Left lobe of liver (tissue), 2 donors: ENCODE measurements around the gene MRPS26. TPM values are rescaled to one million over a fixed set of nuclear protein-coding genes. Genes with fewer than 3 reads are reported as not detected.
A peak's percentile ranks its signal among the peaks of the same experiment; 100 is the strongest.
"Not testable (repeated sequence)": the region's sequence is repeated elsewhere in the genome, so short reads cannot be mapped to it uniquely, and the experiment has no call there.

Experiments
- ATAC-seq: fragments of 200-7000 bp; cut with Tn5 transposase; one replicate; pipeline ENCODE4 v1.9.1; 2020; ENCODE audit warnings: mild to moderate bottlenecking, moderate library complexity
- DNase-seq: peaks from one replicate; pipeline ENCODE4 v3.0.0-alpha.2; 2020; ENCODE audit warnings: low spot score
- total RNA-seq: library from RNA; stranded (reverse); gene quantifications from one replicate; pipeline ENCODE4 v1.2.1, GENCODE V29; 2021
- donor health status: DM: no; HTN: no; CAD: no; lungs with moderate emphysema.
- donor health status: DM: no; HTN: yes; CAD: no.

Gene MRPS26
- total RNA-seq, 1 donor from 2014 or later = 48.3 TPM

GRCh38 chr20:3072530-3073250 is 26.8 kb downstream of the MRPS26 start:
- ATAC-seq (peak; percentile 8), DNase-seq (no peak)

- DNase-seq, ATAC-seq: not testable (repeated sequence)
Measured at GRCh38 chr20:3073251-3073643, 27.4 kb downstream of the MRPS26 start.

DNA sequence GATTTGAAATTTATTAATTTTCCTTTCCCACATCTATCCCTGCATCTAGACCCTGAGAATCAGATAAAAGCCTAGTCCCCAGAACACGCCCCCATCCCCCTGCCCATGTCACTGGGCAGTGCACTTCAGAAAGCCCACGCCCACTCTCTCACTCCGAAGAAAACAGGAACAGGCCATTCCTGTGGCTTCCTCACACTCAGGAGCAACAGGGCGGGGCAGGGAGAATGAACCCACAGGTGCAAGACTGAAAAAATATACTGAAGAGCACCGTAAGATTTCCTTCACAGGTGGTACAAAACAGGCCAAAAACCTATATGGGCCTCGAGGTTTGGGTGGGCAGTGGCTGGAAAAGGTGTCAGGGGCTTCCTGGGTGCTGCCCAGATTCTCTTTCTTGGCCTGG is 29.0 kb downstream of the MRPS26 start:
- DNase-seq = no peak
- no peak for ATAC-seq

GRCh38 chr20:3075315-3075714 is 29.5 kb downstream of the MRPS26 start:
- DNase-seq, ATAC-seq: not testable (repeated sequence)

GRCh38 chr20:3077618-3078134 is 31.8 kb downstream of the MRPS26 start:
- ATAC-seq = no peak

DNA sequence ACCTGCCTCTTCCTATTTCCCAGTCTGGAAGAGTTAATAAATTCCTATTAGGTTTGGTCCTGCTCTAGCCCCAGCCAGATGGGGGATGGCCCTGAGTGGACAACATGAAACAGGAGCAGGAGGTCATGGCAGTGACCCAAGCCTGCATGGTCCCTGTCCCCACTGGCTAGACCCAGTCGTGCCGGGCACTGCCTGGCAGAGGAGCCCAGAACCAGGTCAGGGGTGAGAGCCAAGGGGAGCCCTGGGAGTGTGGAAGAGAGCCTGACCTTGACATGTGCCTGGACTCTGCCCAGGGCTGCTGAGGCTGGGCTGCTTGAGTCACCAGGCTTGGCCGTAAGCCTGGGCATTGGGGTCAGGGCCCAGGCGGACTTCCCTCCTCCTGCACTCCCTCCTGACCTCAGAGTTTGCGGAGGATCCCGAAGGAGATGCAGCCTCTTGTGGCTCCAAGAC is 35.1 kb downstream of the MRPS26 start:
- peak; percentile 83 for ATAC-seq
- DNase-seq = peak; percentile 96

More at GRCh38 chr20:3077618-3078134, 31.8 kb downstream of the MRPS26 start:
- no peak for DNase-seq

DNA sequence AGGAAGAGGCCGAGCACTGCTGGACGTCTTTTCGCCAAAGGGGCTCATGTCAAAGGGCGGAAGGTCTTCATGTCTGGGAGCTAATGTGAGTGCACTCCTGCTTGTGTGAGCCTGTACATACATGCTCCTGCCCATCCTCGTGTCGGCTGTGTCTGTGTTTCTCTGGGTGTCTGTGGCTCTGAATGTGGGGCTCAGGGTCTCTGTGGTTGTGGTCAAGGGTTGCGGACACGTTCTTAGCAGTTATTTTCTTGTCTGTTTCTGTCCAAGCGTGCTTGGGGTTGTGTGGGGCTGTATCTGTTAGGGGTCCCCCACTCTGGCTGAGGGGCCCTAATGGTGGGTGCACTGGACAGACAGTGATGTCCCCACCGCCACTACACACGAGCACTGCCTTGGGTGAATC is 35.8 kb downstream of the MRPS26 start:
- DNase-seq (no peak), ATAC-seq (peak; percentile 2)

- DNase-seq = no peak
- peak; percentile 20 for ATAC-seq
Measured at GRCh38 chr20:3082306-3082951, 36.6 kb downstream of the MRPS26 start.

- peak; percentile 18 for ATAC-seq
- DNase-seq = no peak
Measured at GRCh38 chr20:3082955-3083952, 37.4 kb downstream of the MRPS26 start.

DNA sequence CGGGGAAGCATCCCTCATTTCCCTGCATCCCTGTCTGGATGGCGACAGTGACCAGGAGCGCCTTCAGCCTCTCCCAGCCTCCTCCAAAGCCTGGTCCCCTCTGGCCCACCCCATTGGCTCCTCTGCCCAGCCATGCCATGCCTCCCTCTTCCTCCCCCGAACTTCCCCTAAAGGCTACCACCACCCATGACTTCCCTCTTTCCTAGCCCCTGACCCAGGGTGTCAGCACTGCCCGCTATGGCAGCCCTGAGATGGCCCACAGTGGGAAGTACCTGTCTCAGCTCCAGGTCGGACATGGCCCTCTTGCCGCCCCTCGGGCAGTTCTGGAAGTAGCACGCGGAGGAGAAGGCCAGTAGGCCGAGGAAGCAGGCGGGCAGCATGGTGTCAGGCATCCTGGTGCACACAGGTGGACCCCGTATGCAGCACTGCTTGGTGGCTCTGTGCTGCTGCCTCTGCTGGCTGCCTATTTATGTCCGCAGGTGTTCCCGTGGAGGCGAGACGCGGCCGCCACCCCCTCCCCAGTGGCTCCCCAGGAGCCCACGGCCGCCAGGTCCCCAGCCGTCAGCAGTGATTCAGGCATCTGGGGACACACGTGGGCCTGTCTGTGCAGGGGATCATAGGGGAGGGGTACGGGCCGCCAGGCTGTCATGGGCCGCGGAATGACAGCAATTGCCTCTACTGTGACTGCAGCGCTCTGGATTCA is 38.6 kb downstream of the MRPS26 start, which contains the start of gene AVP:
Gene AVP (minus strand): TSS at position 442 of the 703 bp plus-strand sequence. CDS start 50 bp downstream, at position 392.
- no peak for DNase-seq
- ATAC-seq = no peak

DNA sequence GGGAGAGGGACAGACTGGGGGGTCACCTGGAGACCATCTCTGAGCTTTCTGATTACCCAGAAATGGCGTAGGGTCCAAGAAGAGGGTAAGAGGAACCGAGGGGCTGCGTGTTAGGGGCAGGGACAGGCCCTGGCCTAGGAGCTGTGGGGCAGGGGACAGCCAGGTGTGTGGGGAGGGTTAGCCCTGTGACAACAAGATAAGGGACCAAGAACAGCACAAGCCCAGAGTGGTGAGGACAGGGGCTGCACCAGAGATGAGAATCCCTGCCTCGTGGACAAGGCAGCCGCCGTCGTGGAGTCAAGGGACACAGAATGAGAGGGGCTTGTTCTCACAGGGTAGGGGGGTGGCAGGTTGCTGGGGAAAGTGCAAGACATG is 39.1 kb downstream of the MRPS26 start:
- ATAC-seq = no peak
- no peak for DNase-seq

- ATAC-seq = no peak
- no peak for DNase-seq
Measured at GRCh38 chr20:3085571-3086072, 39.8 kb downstream of the MRPS26 start.

DNA sequence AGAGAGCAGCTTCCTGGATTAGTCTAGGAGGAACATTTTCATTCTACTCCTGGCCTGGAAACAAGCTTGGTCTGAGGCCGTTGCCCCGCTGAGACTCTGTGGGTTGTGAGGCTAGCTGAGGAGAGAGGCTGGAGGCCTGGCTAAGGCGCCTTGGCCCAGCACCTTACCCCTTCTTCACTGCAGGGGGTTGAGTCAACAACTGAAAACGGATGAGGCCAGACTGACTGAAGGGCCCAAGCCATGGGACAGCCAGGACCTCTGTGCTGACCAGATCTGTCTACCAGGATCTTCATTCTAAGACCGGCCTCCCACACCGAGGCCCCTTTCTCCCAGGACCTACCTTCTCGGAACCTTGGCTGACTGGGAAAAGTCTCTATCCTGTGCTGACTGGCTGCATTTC is 42.2 kb downstream of the MRPS26 start:
- ATAC-seq (no peak), DNase-seq (no peak)

DNA sequence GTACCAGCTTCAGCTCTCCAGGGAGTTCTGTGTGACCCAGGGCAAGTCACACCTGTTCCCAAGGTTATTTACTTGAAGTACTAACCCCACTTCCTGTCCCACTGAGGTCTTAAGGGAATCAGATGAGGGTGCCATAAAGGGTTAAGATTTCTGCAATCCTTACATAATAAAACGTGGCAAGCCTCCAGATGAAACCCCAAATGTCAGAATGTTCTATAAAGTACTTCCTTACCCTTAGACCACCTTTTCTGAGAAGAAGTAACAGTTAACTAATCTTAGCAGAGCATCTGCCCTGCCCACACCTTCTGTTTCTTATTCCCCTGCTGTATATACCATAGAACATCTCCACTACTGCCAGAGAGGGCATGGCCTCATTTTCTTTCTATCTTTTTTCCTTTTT is 44.7 kb downstream of the MRPS26 start:
- no peak for ATAC-seq
- no peak for DNase-seq

DNA sequence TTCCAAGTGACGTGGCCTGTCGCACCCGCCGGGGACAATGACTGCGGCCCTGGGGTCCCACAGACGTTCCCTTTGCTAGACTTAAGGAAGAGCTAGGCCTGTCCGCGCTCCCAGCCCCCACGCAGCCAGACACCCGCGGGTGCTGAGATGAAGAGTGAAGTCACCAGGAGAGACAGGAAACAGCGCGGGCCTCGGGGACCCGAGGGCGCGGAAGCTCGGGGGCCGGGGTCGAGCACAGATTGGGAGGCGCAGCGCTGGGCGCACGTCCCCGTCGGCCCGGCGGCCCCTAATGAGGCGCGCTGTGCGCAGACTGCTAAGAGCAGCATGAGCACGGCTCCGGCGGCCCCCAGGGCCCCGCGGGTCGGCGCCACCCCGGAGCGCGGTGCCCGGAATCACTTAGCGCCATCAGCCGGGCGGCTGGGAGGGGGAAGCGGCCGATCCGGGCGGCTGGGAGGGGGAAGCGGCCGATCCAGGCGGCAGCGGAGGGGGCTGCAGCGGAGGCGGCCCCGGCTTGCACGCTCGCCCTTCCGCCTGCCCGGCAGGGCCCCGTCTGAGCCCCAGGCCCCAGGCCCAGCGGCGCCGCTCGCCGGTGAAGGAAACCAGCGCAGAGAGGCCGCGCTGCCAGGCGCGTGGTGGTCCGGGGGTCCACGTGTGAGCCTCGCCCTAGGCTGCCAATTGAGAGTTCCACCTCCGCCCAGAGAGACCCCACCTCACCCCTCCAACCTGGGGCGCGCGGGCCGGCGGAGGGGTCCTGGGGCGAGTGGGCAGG is 46.9 kb downstream of the MRPS26 start:
- DNase-seq = no peak

GRCh38 chr20:3093861-3094361 is 48.1 kb downstream of the MRPS26 start:
- DNase-seq (no peak), ATAC-seq (no peak)

More for the DNA sequence above, 46.9 kb downstream of the MRPS26 start:
- peak; percentile 13 for ATAC-seq

- no peak for ATAC-seq
- no peak for DNase-seq
Measured at GRCh38 chr20:3094848-3095629, 49.2 kb downstream of the MRPS26 start.
